ENCODE data around the gene CD63. TPM values are rescaled to one million over a fixed set of nuclear protein-coding genes. Genes with fewer than 3 reads are reported as not detected.

CD63 gene
- total RNA-seq, 1 experiment from 2014 or later = 409 TPM

- H3K27me3 Mint-ChIP-seq (ENCODE audit: low read depth) = peaks cover 2% of the 10 kb centered on the region; the same call in 1 of the 2 replicates
- H3K9me3 Mint-ChIP-seq = no peaks in the 10 kb centered on the region
- H3K27ac Mint-ChIP-seq = peak overlapping the region; percentile 84
- peak overlapping the region; percentile 97 for H3K4me3 Mint-ChIP-seq
- H3K36me3 Mint-ChIP-seq = peaks cover 31% of the 10 kb centered on the region
- CTCF ChIA-PET = interaction anchor here (0.6 to 5.0 kb wide), 22 partner anchors 8 to 299 kb away, joined by 3 to 50 read pairs (median 4); partner anchors contain the start of genes CD63, DNAJC14, IKZF4 and ITGA7
- peaks cover 68% of the 10 kb centered on the region for H3K4me1 Mint-ChIP-seq
- DNase-seq (ENCODE audit: low spot score) = peak; percentile 82
- TF ChIP-seq FOXP1 (CRISPR knock-in tag; IDR thresholded peaks at IDR 0.05; ENCODE audit: borderline replicate concordance) (no peak), ZNF281 (CRISPR knock-in tag; IDR thresholded peaks at IDR 0.05) (peak; percentile 69; the same call in 1 of the 2 replicates)
- peak; percentile 69 for ATAC-seq
- POLR2A ChIA-PET = interaction anchor here (0.6 to 4.0 kb wide), 7 partner anchors 13 to 230 kb away, joined by 3 to 19 read pairs (median 3); partner anchors contain the start of genes CD63 and ORMDL2
Observed at GRCh38 chr12:55745361-55746173, 16.8 kb upstream of the CD63 start.

GRCh38 chr12:55744340-55745030 is 15.7 kb upstream of the CD63 start:
- peaks cover 59% of the 10 kb centered on the region for H3K4me1 Mint-ChIP-seq
- H3K27me3 Mint-ChIP-seq (ENCODE audit: low read depth) = peaks cover 2% of the 10 kb centered on the region; the same call in 1 of the 2 replicates
- CTCF ChIA-PET = interaction anchor here (0.8 to 3.4 kb wide), 13 partner anchors 8 to 229 kb away, joined by 3 to 24 read pairs (median 4); partner anchors contain the start of genes CD63, DNAJC14, ITGA7 and ORMDL2
- peak overlapping the region; percentile 67 for H3K27ac Mint-ChIP-seq
- POLR2A ChIA-PET = interaction anchor here (0.7 to 4.0 kb wide), 6 partner anchors 8 to 136 kb away, joined by 3 to 19 read pairs (median 5); partner anchors contain the start of genes CD63, DNAJC14, ORMDL2 and SARNP
- no peak for TF ChIP-seq ZNF121 (CRISPR knock-in tag; IDR thresholded peaks at IDR 0.05)
- no peak for TF ChIP-seq ATF1 (CRISPR knock-in tag; IDR thresholded peaks at IDR 0.05)
- 0 out of 2 replicates have a peak, but pooled peaks have one; percentile 15 for TF ChIP-seq NFYB (CRISPR knock-in tag; conservative IDR thresholded peaks at IDR 0.05; ENCODE audit: low read depth)
- TF ChIP-seq USF2 (CRISPR knock-in tag; IDR thresholded peaks at IDR 0.05) = peak; percentile 42; the same call in 1 of the 2 replicates
- TF ChIP-seq ZMAT4 (CRISPR knock-in tag; IDR thresholded peaks at IDR 0.05) = no peak
- no peak for TF ChIP-seq ZNF317 (CRISPR knock-in tag; IDR thresholded peaks at IDR 0.05; ENCODE audit: borderline replicate concordance, low read depth)
- TF ChIP-seq PREB (CRISPR knock-in tag; IDR thresholded peaks at IDR 0.05; ENCODE audit: borderline replicate concordance) = no peak
- no peak for TF ChIP-seq ZNF423 (CRISPR knock-in tag; IDR thresholded peaks at IDR 0.05)
- TF ChIP-seq E2F4 (CRISPR knock-in tag; IDR thresholded peaks at IDR 0.05; ENCODE audit: borderline replicate concordance, low read depth) = no peak
- peak overlapping the region; percentile 97 for H3K4me3 Mint-ChIP-seq
- ATAC-seq = no peak
- DNase-seq (ENCODE audit: low spot score) = no peak
- H3K9me3 Mint-ChIP-seq = no peaks in the 10 kb centered on the region
- H3K36me3 Mint-ChIP-seq = peaks cover 23% of the 10 kb centered on the region

Measured in WTC11 (cell line).